T-helper 1 cell treated with Interleukin-12 subunit alpha and Interleukin-12 subunit beta and Interleukin-4 antibody, amounts not matched to agents 30 μg/mL and 1 μg/mL, for 36 hours (primary cell): Measurements from ENCODE around the gene MICAL2.

Source experiments
- H3K27ac Mint-ChIP-seq: one replicate; pipeline ENCODE4 v1.8.0; 2021; ENCODE audit warnings: mild to moderate bottlenecking, mixed read lengths
- H3K27me3 Mint-ChIP-seq: one replicate; pipeline ENCODE4 v1.8.0; 2021; ENCODE audit warnings: low read depth, mixed read lengths
- H3K36me3 Mint-ChIP-seq: one replicate; pipeline ENCODE4 v1.8.0; 2021; ENCODE audit warnings: low read depth, mixed read lengths
- H3K4me1 Mint-ChIP-seq: one replicate; pipeline ENCODE4 v1.8.0; 2021; ENCODE audit warnings: low read depth, mixed read lengths
- H3K4me3 Mint-ChIP-seq: one replicate; pipeline ENCODE4 v1.8.0; 2021; ENCODE audit warnings: mild to moderate bottlenecking, moderate library complexity, mixed read lengths
- H3K9me3 Mint-ChIP-seq: one replicate; pipeline ENCODE4 v1.8.0; 2021; ENCODE audit warnings: mixed read lengths

MICAL2 gene

GRCh38 chr11:12229450-12230229, 119.2 kb downstream of the MICAL2 start:
- H3K4me3 Mint-ChIP-seq = no peak overlapping the region
- no peak overlapping the region for H3K27ac Mint-ChIP-seq
- peaks cover 29% of the 10 kb centered on the region for H3K4me1 Mint-ChIP-seq
- no peaks in the 10 kb centered on the region for H3K9me3 Mint-ChIP-seq
- H3K36me3 Mint-ChIP-seq = peaks cover 72% of the 10 kb centered on the region
- no peaks in the 10 kb centered on the region for H3K27me3 Mint-ChIP-seq

- H3K4me3 Mint-ChIP-seq = no peak overlapping the region
- peak overlapping the region; percentile 15 for H3K27ac Mint-ChIP-seq
- H3K9me3 Mint-ChIP-seq = no peaks in the 10 kb centered on the region
- no peaks in the 10 kb centered on the region for H3K27me3 Mint-ChIP-seq
- peaks cover 43% of the 10 kb centered on the region for H3K4me1 Mint-ChIP-seq
- H3K36me3 Mint-ChIP-seq = peaks cover 64% of the 10 kb centered on the region
Observed at GRCh38 chr11:12232160-12232559, 121.8 kb downstream of the MICAL2 start.

GRCh38 chr11:12232817-12233601, 122.6 kb downstream of the MICAL2 start:
- Mint-ChIP-seq H3K36me3 (peaks cover 62% of the 10 kb centered on the region), H3K27me3 (no peaks in the 10 kb centered on the region), H3K9me3 (no peaks in the 10 kb centered on the region), H3K4me1 (peaks cover 43% of the 10 kb centered on the region), H3K4me3 (no peak overlapping the region), H3K27ac (no peak overlapping the region)

GRCh38 chr11:12233602-12233925, 123.2 kb downstream of the MICAL2 start:
- no peak overlapping the region for H3K27ac Mint-ChIP-seq
- peaks cover 41% of the 10 kb centered on the region for H3K4me1 Mint-ChIP-seq
- H3K4me3 Mint-ChIP-seq = no peak overlapping the region
- peaks cover 63% of the 10 kb centered on the region for H3K36me3 Mint-ChIP-seq
- no peaks in the 10 kb centered on the region for H3K27me3 Mint-ChIP-seq
- no peaks in the 10 kb centered on the region for H3K9me3 Mint-ChIP-seq

- Mint-ChIP-seq H3K4me1 (peaks cover 41% of the 10 kb centered on the region), H3K27ac (peak overlapping the region; percentile 98), H3K9me3 (no peaks in the 10 kb centered on the region), H3K4me3 (no peak overlapping the region), H3K36me3 (peaks cover 60% of the 10 kb centered on the region), H3K27me3 (no peaks in the 10 kb centered on the region)
Observed at GRCh38 chr11:12234221-12234620, 123.8 kb downstream of the MICAL2 start.

- Mint-ChIP-seq H3K9me3 (no peaks in the 10 kb centered on the region), H3K27me3 (no peaks in the 10 kb centered on the region), H3K27ac (peak overlapping the region; percentile 98), H3K4me3 (no peak overlapping the region), H3K36me3 (peaks cover 57% of the 10 kb centered on the region), H3K4me1 (peaks cover 42% of the 10 kb centered on the region)
Observed at GRCh38 chr11:12235080-12235479, 124.7 kb downstream of the MICAL2 start.

GRCh38 chr11:12235553-12235946, 125.2 kb downstream of the MICAL2 start:
- Mint-ChIP-seq H3K4me1 (peaks cover 42% of the 10 kb centered on the region), H3K9me3 (no peaks in the 10 kb centered on the region), H3K27me3 (no peaks in the 10 kb centered on the region), H3K4me3 (peak overlapping the region; percentile 76), H3K36me3 (peaks cover 52% of the 10 kb centered on the region), H3K27ac (peak overlapping the region; percentile 98)

- H3K4me1 Mint-ChIP-seq = peaks cover 46% of the 10 kb centered on the region
- H3K27me3 Mint-ChIP-seq = no peaks in the 10 kb centered on the region
- H3K9me3 Mint-ChIP-seq = no peaks in the 10 kb centered on the region
- H3K36me3 Mint-ChIP-seq = peaks cover 50% of the 10 kb centered on the region
- peak overlapping the region; percentile 76 for H3K4me3 Mint-ChIP-seq
- peak overlapping the region; percentile 98 for H3K27ac Mint-ChIP-seq
Observed at GRCh38 chr11:12235947-12236743, 125.8 kb downstream of the MICAL2 start.

GRCh38 chr11:12236744-12237101, 126.3 kb downstream of the MICAL2 start:
- Mint-ChIP-seq H3K4me3 (no peak overlapping the region), H3K9me3 (no peaks in the 10 kb centered on the region), H3K4me1 (peaks cover 49% of the 10 kb centered on the region), H3K36me3 (peaks cover 52% of the 10 kb centered on the region), H3K27me3 (no peaks in the 10 kb centered on the region), H3K27ac (peak overlapping the region; percentile 98)

GRCh38 chr11:12237381-12237784, 127.0 kb downstream of the MICAL2 start:
- Mint-ChIP-seq H3K4me3 (no peak overlapping the region), H3K4me1 (peaks cover 51% of the 10 kb centered on the region), H3K36me3 (peaks cover 51% of the 10 kb centered on the region), H3K9me3 (no peaks in the 10 kb centered on the region), H3K27ac (no peak overlapping the region), H3K27me3 (no peaks in the 10 kb centered on the region)

- Mint-ChIP-seq H3K4me1 (peaks cover 52% of the 10 kb centered on the region), H3K27me3 (no peaks in the 10 kb centered on the region), H3K9me3 (no peaks in the 10 kb centered on the region), H3K27ac (no peak overlapping the region), H3K4me3 (no peak overlapping the region), H3K36me3 (peaks cover 49% of the 10 kb centered on the region)
Observed at GRCh38 chr11:12238420-12238819, 128.0 kb downstream of the MICAL2 start.

- Mint-ChIP-seq H3K36me3 (peaks cover 45% of the 10 kb centered on the region), H3K27ac (peak overlapping the region; percentile 39), H3K9me3 (no peaks in the 10 kb centered on the region), H3K4me1 (peaks cover 51% of the 10 kb centered on the region), H3K4me3 (no peak overlapping the region), H3K27me3 (no peaks in the 10 kb centered on the region)
Observed at GRCh38 chr11:12239396-12239795, 129.0 kb downstream of the MICAL2 start.

GRCh38 chr11:12239804-12240371, 129.5 kb downstream of the MICAL2 start:
- Mint-ChIP-seq H3K4me1 (peaks cover 48% of the 10 kb centered on the region), H3K36me3 (peaks cover 44% of the 10 kb centered on the region), H3K27me3 (no peaks in the 10 kb centered on the region), H3K27ac (peak overlapping the region; percentile 7), H3K4me3 (no peak overlapping the region), H3K9me3 (no peaks in the 10 kb centered on the region)

- Mint-ChIP-seq H3K27me3 (no peaks in the 10 kb centered on the region), H3K36me3 (peaks cover 46% of the 10 kb centered on the region), H3K4me3 (no peak overlapping the region), H3K27ac (no peak overlapping the region), H3K9me3 (no peaks in the 10 kb centered on the region), H3K4me1 (peaks cover 41% of the 10 kb centered on the region)
Observed at GRCh38 chr11:12240677-12241076, 130.3 kb downstream of the MICAL2 start.
